ENCODE data around the gene DPY19L3.
"Not testable (repeated sequence)": the region's sequence is repeated elsewhere in the genome, so short reads cannot be mapped to it uniquely, and the experiment has no call there.

Gene DPY19L3

DNA sequence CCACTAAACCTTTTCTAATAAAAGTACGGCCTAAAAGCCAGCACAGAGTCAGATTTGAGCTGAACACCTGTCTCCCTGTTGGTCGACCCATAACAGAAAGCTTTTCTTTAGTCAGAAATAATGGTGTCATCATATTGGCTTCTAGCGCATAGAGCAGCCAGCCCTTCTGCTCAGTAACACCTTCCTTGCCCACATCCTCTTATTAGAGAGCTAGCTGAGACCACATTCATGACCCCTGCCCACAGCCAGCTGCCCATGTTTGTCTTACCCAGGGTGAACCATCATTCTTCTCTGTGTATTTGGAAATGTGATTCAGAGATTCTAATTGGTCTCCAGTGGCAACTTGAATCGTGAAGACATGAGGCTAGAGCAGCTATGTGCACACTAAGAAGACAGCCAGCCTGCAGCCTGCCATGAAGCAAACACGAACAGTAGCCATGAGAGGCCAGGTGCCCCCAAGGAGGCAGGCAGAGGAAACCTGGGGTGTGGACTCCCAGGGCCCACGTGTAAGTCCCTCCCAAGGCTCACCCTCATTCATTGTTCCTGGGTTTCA lies 93.2 kb downstream of the DPY19L3 start:
- no peak overlapping the region for H3K4me3 ChIP-seq (ENCODE audit: low read depth, low read length)

DNA sequence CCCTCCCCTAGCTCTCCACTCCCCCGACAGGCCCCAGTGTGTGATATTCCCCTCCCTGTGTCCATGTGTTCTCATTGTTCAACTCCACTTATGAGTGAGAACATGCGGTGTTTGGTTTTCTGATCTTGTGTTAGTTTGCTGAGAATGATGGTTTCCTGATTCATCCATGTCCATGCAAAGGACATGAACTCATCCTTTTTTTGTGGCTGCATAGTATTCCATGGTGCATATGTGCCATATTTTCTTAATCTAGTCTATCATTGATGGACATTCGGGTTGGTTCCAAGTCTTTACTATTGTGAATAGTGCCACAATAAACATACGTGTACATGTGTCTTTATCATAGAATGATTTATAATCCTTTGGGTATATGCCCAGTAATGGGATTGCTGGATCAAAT lies 106.9 kb downstream of the DPY19L3 start:
- H3K4me3 ChIP-seq (ENCODE audit: low read depth, low read length), result not testable (repeated sequence)

DNA sequence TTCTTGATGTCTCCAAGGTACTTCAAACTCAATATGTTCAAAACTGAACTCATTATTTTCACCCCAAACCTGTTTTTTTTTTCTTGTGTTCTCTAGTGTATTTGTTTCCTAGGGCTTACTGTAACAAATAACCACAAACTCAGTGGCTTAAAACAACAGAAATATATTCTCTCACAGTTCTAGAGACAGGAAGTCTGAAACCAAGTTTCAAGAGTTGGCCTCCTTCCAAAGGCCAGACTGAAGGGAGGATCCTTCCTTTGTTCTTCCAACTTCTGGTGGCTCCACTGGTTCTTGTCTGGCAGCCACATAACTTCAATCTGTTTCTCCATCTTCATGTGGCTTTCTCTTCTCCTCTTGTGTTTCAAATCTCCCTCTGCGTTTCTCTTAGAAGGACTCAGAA lies 113.5 kb downstream of the DPY19L3 start:
- no peak overlapping the region for H3K4me3 ChIP-seq (ENCODE audit: low read depth, low read length)

DNA sequence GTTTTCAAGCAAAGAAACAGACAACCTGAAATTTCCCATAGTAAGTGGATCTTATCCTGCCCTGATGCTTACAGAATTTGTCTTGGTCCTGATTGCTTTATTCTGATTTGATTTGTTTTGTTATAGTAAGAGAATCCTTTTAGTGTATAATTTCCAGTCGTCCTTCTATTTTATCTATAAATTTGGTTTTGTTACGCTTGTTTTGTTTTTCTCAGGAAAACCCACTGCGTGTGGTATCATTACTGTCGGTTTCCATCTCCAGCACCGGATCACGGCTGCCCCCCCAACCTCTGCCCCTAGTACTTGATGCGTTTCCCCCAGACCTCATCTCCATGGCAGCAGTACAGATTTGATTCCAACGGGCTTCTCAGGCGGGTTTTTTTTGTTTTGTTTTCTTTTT lies 117.4 kb downstream of the DPY19L3 start:
- H3K4me3 ChIP-seq (ENCODE audit: low read depth, low read length), result no peak overlapping the region

DNA sequence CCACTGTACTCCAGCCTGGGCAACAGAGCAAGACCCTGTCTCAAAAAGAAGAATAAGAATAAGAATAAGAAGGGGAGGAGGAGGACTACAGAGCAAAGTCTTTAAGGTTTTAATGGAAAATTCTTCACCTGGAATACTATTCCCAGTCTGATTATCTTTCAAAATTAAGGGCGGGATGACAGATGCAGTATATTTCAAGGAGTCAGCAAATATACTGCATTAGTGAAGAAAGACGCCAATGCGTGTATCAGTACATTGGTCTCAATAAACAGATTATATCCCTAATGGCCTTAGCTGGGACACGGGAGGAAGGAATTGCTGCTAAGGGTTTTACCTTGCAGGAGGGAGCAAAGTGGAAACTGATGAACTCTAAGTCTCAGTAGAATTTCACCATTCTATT lies 121.3 kb downstream of the DPY19L3 start:
- no peak overlapping the region for H3K4me3 ChIP-seq (ENCODE audit: low read depth, low read length)

DNA sequence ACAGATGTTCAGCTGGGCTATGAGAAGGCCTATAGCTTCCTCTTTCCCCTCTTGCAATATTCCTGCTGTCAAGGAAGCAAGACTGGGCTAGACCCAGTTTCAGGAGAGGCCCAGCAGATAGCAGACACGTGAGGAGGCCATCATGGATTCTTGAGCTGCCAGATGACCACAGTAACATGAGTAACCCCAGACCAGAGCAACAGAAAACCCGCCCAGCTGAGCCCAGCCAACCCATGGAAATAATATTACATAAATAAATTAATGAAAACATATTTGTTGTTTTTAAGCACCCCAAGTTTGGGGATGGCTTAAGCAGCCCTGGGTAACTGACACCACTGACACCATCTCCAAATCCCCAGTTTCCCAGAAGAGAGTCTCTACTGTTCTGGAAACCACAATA lies 125.2 kb downstream of the DPY19L3 start:
- H3K4me3 ChIP-seq (ENCODE audit: low read depth, low read length), result no peak overlapping the region

DNA sequence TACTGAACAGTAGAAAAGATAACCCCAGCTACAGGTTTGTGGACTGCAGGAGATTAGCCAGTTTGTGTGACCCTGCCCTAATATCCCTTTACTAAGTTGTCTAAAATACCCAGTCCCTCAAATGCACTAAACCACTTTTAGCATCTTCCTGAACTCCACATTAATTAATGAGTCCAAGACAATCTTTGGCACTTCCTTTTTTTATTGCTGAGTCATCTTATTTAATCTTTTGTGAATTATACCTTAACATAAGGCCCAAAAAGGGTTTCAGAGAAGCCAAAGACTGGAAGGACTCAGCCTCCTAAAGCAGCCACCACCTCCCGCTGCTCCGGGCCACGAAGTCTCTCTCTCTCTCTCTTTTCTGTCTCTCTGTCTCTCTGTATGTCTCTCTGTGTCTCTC lies 126.7 kb downstream of the DPY19L3 start:
- no peak overlapping the region for H3K4me3 ChIP-seq (ENCODE audit: low read depth, low read length)
